AG04449 (cell line): ENCODE data around the gene ABCA9.

Experiments
- CTCF ChIA-PET: fragments of 350-600 bp; formaldehyde crosslinking; extraction: SDS; loops from one replicate; lab custom pipeline; 2021; ENCODE audit warnings: antibody characterized with exemption; lab: Yijun Ruan, JAX
- POLR2A ChIA-PET: fragments of 400-600, 350-600 bp; formaldehyde crosslinking; extraction: SDS; loops from one replicate; lab custom pipeline; 2020; ENCODE audit warnings: antibody characterized with exemption, inconsistent platforms; lab: Yijun Ruan, JAX
- DNase-seq: peaks from one replicate; pipeline ENCODE4 v3.0.0-alpha.2; 2010; ENCODE audit warnings: low read depth, low spot score
- H3K4me3 ChIP-seq: 2 replicates; pipeline ENCODE4 v1.5.1; 2011; ENCODE audit warnings: low read depth, mild to moderate bottlenecking, control low read depth, low read length
- TF ChIP-seq, protein P1 (sequence below): IDR thresholded peaks from one replicate; pipeline ENCODE4 v1.5.1; 2011; ENCODE audit warnings: mild to moderate bottlenecking, moderate library complexity, low read length, control low read depth, inconsistent platforms; ENCODE audit not compliant: insufficient read depth; ENCODE audit errors: missing control alignments

Gene ABCA9

DNA sequence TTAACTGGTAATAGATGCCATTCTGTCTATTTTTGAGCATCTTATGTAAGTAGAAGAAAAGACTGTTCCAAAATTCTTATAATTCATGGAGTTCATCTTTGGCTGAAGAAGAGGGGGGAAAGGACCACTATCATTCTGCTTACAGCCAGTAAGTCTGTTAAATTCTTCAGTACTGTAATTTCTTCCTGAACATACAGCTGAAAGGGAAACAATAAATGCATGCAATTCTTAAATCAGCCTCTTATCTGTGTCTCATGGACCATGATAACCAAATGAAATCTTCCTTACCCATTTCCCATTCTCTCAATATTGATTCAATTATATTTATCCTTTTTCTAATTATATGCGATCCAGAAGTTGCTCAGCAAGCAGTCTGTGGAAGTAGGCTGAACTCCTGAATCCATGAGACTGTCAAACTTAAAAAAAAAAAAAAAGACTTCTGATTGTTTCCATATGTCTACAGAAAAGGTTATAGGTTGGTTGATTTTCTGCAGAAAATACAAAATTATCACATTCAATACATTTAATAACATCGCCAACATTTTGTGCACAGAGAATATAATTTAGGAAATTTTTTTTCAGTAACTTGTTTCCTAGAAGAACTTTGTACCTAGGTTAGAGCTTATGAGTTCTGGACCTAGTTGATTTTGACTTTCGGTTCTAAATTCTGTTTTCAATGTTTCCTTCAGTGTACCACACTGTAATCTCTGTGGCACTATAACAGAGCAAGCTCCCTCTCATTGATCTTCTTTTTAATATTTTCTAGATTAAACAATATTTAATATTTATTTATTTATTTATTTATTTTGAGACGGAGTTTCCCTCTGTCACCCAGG, 1.2 kb upstream of the ABCA9 start:
- POLR2A ChIA-PET: no interaction called here
- no peak for DNase-seq
- H3K4me3 ChIP-seq: no peak overlapping the region
- CTCF ChIA-PET: no interaction called here
- TF ChIP-seq, protein P1, sequence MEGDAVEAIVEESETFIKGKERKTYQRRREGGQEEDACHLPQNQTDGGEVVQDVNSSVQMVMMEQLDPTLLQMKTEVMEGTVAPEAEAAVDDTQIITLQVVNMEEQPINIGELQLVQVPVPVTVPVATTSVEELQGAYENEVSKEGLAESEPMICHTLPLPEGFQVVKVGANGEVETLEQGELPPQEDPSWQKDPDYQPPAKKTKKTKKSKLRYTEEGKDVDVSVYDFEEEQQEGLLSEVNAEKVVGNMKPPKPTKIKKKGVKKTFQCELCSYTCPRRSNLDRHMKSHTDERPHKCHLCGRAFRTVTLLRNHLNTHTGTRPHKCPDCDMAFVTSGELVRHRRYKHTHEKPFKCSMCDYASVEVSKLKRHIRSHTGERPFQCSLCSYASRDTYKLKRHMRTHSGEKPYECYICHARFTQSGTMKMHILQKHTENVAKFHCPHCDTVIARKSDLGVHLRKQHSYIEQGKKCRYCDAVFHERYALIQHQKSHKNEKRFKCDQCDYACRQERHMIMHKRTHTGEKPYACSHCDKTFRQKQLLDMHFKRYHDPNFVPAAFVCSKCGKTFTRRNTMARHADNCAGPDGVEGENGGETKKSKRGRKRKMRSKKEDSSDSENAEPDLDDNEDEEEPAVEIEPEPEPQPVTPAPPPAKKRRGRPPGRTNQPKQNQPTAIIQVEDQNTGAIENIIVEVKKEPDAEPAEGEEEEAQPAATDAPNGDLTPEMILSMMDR: no peak

DNA sequence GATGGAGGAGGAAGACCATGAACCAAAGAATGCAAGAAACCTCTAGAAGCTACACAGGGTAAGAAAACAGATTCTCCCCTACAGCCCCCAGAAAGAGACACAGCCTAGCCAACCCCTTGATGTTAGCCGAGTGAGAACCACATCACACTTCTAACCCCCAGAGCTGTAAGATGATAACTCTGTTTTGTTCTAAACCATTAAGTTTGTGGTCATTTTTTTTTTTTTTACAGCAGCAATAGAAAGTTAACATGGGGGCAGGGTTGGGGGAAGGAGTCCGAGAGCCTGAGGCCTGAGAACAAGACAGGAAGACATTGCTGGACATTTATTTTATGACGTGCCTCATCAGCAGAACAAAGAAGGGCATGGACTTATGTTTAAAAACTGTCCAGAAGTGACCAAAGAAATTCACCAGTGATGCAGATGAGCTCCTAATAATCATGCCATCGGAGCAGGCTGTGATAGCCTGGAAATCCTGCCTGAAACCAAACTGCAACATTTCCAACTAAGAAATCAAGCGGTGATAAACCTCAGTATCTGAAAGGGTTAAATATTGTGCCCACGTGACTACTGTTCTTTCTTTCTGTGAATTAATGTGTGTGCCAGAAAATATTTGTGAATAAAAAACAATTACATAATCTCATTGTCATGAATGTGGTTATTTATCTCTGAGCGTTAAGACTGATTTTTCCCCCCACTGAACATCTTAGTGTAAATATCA, 1.1 kb downstream of the ABCA9 start:
- no peak overlapping the region for H3K4me3 ChIP-seq
- TF ChIP-seq, protein P1: no peak
- POLR2A ChIA-PET: no interaction called here
- no peak for DNase-seq
- CTCF ChIA-PET: no interaction called here

DNA sequence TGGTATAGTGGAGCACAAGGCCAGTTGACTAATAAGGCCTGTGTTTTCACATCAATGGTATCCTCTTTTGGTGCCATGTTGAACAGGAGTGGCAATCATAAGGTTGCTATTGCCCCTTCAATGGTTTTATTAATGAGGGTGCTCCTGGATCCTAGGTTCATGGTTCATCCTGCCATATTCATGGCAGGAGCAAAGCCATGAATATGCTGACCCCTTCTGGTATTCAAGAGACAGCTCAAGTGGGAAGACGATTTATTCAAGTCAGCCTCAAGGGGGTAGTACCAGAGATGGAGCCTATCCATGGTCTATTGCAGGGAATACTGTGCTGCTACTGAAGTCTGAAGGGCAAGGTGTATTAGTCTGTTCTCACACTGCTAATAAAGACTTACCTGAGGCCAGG, 2.6 kb downstream of the ABCA9 start:
- DNase-seq: no peak
- H3K4me3 ChIP-seq: no peak overlapping the region
- TF ChIP-seq, protein P1: no peak
- ChIA-PET POLR2A (no interaction called here), CTCF (no interaction called here)

DNA sequence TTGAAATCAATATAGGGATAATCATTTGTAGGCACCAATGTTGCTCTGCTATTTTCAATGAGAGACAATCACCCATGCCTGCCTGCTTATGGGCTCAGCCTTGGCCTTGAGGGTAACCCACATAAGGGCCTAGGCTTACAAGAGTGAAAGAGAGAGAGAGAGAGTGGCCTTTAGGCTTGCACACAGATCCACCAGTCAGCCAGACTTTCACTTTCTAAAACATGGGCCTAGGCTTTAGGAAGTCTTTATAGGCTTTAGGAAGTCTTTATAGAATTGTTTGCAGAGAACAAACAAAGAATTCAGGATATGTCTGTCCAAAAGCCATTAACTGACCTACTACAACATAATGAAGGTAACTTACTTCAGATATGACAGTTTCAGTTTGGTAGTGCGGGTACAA, 3.4 kb downstream of the ABCA9 start:
- no peak for DNase-seq
- TF ChIP-seq, protein P1: no peak
- H3K4me3 ChIP-seq: no peak overlapping the region
- ChIA-PET POLR2A (no interaction called here), CTCF (no interaction called here)

DNA sequence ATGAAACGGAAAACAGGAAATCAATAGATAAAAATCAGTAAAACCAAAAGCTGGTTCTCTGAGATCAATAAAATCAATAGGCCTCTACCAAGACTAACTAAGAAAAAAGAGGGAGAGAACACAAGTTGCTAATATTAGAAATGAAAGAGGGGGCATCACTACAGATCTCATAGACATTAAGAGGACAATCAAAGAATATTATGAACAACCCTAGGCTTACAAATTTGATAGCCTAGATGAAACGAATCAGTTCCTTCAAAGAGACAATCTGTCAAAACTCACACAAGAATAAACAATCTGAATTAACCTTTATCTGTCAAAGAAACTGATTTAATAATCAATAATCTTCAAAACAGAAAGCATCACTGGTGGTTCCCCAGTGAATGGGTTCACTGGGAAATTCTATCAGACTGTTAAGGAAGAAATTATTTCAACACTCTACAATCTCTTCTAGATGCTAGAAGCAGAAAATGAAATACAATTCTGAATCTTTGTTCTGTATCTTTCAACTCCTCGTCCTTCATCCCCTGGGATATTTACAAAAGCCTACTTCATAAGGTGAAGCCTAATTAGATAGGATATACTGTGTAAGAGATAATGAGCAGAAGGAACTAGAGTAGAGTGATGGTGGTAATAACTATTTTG, 4.4 kb downstream of the ABCA9 start:
- no peak for DNase-seq
- TF ChIP-seq, protein P1: no peak
- no peak overlapping the region for H3K4me3 ChIP-seq
- CTCF ChIA-PET: no interaction called here
- POLR2A ChIA-PET: no interaction called here

DNA sequence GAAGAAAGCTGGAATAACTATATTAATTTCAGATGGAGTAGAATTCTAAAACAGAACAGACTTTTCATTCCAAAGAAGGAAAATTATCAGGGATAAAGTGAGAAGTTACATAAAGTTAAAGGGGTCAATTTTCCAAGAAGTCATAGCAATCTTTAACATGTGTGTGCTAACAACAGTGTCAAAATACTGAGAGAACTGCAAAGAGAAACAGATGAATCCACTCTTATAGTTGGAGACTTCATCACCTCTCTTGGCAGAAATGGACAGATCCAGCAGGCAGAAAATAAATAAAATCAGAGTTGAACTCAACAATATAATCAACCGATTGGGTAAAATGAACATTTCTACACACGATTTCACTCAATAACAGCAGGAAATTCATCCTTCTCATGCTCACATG, 5.4 kb downstream of the ABCA9 start:
- no peak overlapping the region for H3K4me3 ChIP-seq
- CTCF ChIA-PET: no interaction called here
- TF ChIP-seq, protein P1: no peak
- POLR2A ChIA-PET: no interaction called here
- no peak for DNase-seq
